Colonic mucosa (tissue), 4 donors: ENCODE results near the gene CCDC34. TPM values are rescaled to one million over a fixed set of nuclear protein-coding genes. Genes with fewer than 3 reads are reported as not detected.

Experiments used
- DNase-seq: peaks from one replicate; pipeline ENCODE4 v3.0.0-alpha.2; 2020
- H3K27ac ChIP-seq: fragments of 200-600 bp; one replicate; pipeline ENCODE4 v1.8.0; 2021
- H3K27me3 ChIP-seq: fragments of 200-600 bp; one replicate; pipeline ENCODE4 v1.8.0; 2021
- H3K36me3 ChIP-seq: fragments of 200-600 bp; one replicate; pipeline ENCODE4 v1.8.0; 2021
- H3K4me1 ChIP-seq: fragments of 200-600 bp; one replicate; pipeline ENCODE4 v1.8.0; 2021; ENCODE audit warnings: mild to moderate bottlenecking
- H3K4me3 ChIP-seq: fragments of 200-600 bp; one replicate; pipeline ENCODE4 v1.8.0; 2021
- H3K9ac ChIP-seq, 2 donors: one replicate each; pipeline ENCODE4 v1.7.0; 2013; ENCODE audit warnings: control low read depth in 2 of 2, low read depth in 2 of 2, low read length in 2 of 2
- H3K9me3 ChIP-seq: fragments of 200-600 bp; one replicate; pipeline ENCODE4 v1.8.0; 2021
- CTCF ChIP-seq: fragments of 200-600 bp; IDR thresholded peaks from one replicate; pipeline ENCODE4 v1.8.0; 2022; ENCODE audit warnings: antibody characterized with exemption, mild to moderate bottlenecking
- intact Hi-C: fragments of 100-400 bp; cut with DNase I; formaldehyde crosslinking; loops from one replicate; pipeline ENCODE4 v1.14.1; 2022
- total RNA-seq, 2 donors: library from RNA; stranded (reverse); fragmentation: NEBNext Ultra II Directional in 1 of 2; extraction: Animal tissue kit (Norgen Biotek cat#: 25700) in 1 of 2; gene quantifications; one replicate each; pipeline ENCODE4 v1.2.1, GENCODE V29; 2021
- donor health status: healthy.
- donor health status: DM: no; HTN: no; CAD: no.
- donor health status: DM: no; HTN: no; CAD: no.

CCDC34 gene
- total RNA-seq, 2 donors from 2014 or later: 10.2 to 25.6 TPM

- no peak for DNase-seq
- Histone ChIP-seq H3K27ac (peak overlapping the region; percentile 77), H3K9ac (peak overlapping the region in 1 of 2 donors; percentile 14), H3K4me1 (peaks cover 5% of the 10 kb centered on the region), H3K27me3 (no peaks in the 10 kb centered on the region), H3K36me3 (no peaks in the 10 kb centered on the region), H3K9me3 (no peaks in the 10 kb centered on the region), H3K4me3 (no peak overlapping the region)
- intact Hi-C loops: loop anchor here (5.0 kb wide), 1 partner anchor 91 kb away; no protein-coding TSS in a partner anchor
- no peak for TF ChIP-seq CTCF
Measured at GRCh38 chr11:27293515-27294417, 69.2 kb downstream of the CCDC34 start.

GRCh38 chr11:27292637-27293010, 70.4 kb downstream of the CCDC34 start:
- DNase-seq: no peak
- intact Hi-C loops: loop anchor here (5.0 kb wide), 1 partner anchor 90 kb away; no protein-coding TSS in a partner anchor
- Histone ChIP-seq H3K27ac (peak overlapping the region; percentile 77), H3K4me1 (peaks cover 5% of the 10 kb centered on the region), H3K9me3 (no peaks in the 10 kb centered on the region), H3K36me3 (no peaks in the 10 kb centered on the region), H3K9ac (peak overlapping the region in 1 of 2 donors; percentile 32), H3K27me3 (no peaks in the 10 kb centered on the region), H3K4me3 (no peak overlapping the region)
- TF ChIP-seq CTCF: no peak

DNA sequence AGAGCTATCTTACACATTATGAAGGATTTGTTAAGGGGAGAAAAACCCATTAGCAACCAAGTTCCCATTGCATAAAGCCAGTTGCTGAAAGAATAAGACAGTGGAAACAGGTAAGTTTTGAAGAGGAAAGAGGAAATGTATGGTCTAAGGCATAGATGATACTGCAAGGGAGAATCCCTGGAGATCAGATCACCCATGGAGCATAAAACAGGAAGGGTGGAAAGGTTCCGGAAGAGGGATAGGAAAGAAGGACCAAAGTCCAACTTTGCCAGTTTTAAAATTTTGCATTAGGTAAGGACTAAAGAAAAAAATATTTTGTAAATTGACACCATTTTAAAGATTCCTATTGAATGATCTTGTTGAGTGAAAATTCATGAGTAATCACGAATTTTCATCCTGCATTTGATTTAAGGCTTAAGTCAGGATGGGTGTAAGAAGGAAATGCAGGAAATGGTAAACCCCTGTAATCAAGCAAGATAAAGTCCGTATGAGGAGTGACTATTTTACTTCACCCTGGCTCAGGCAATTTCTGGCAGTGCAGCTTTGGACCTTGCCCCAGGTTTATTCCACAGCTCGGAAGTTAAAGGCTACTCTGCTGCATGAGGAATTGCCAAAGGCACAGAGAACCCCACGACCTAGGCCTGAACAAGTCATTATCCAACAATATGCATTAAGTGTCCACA, 70.9 kb downstream of the CCDC34 start:
- H3K36me3 ChIP-seq: no peaks in the 10 kb centered on the region
- no peaks in the 10 kb centered on the region for H3K27me3 ChIP-seq
- intact Hi-C loops: loop anchor here (5.0 kb wide), 1 partner anchor 90 kb away; no protein-coding TSS in a partner anchor
- H3K9ac ChIP-seq: peak overlapping the region in 1 of 2 donors; percentile 32
- peak overlapping the region; percentile 77 for H3K27ac ChIP-seq
- TF ChIP-seq CTCF: no peak
- H3K4me3 ChIP-seq: no peak overlapping the region
- peaks cover 5% of the 10 kb centered on the region for H3K4me1 ChIP-seq
- peak; percentile 82 for DNase-seq
- H3K9me3 ChIP-seq: no peaks in the 10 kb centered on the region

GRCh38 chr11:27291302-27291889, 71.6 kb downstream of the CCDC34 start:
- no peak overlapping the region for H3K4me3 ChIP-seq
- peaks cover 5% of the 10 kb centered on the region for H3K4me1 ChIP-seq
- peak; percentile 76 for DNase-seq
- intact Hi-C loops: loop anchor here (5.0 kb wide), 1 partner anchor 89 kb away; no protein-coding TSS in a partner anchor
- H3K36me3 ChIP-seq: no peaks in the 10 kb centered on the region
- H3K9me3 ChIP-seq: no peaks in the 10 kb centered on the region
- no peak for TF ChIP-seq CTCF
- no peak overlapping the region for H3K9ac ChIP-seq
- no peaks in the 10 kb centered on the region for H3K27me3 ChIP-seq
- peak overlapping the region; percentile 77 for H3K27ac ChIP-seq
